Esophagus squamous epithelium (tissue), 5 donors: ENCODE data around the gene PAM. TPM values are rescaled to one million over a fixed set of nuclear protein-coding genes. Genes with fewer than 3 reads are reported as not detected.

Experiments used
- DNase-seq: peaks from one replicate; lab custom pipeline; 2025; lab: John Stamatoyannopoulos, UW
- H3K27ac ChIP-seq, 4 donors: fragments of 200-600 bp; sonication (generic); one replicate each; pipeline ENCODE4 v1.5.1; 2016 to 2019; ENCODE audit warnings: mild to moderate bottlenecking in 1 of 4
- H3K27me3 ChIP-seq, 4 donors: fragments of 200-600 bp; sonication (generic); 1 replicate in 3 of 4; 2 replicates in 1 of 4; pipeline versions ENCODE4 v1.5.1 to v1.6.0; 2017 to 2021; ENCODE audit warnings: antibody characterized with exemption in 1 of 4
- H3K36me3 ChIP-seq, 3 donors: fragments of 200-600 bp; sonication (generic); one replicate each; pipeline ENCODE4 v1.5.1; 2016 to 2019
- H3K4me1 ChIP-seq, 3 donors: fragments of 200-600 bp; sonication (generic); one replicate each; pipeline ENCODE4 v1.5.1; 2017 to 2019
- H3K4me3 ChIP-seq, 4 donors: fragments of 200-600 bp; sonication (generic); 1 replicate in 3 of 4; 2 replicates in 1 of 4; pipeline ENCODE4 v1.5.1; 2016 to 2019; ENCODE audit warnings: mild to moderate bottlenecking in 2 of 4, moderate library complexity in 1 of 4
- H3K9me3 ChIP-seq, 3 donors: fragments of 200-600 bp; sonication (generic); one replicate each; pipeline ENCODE4 v1.5.1; 2016 to 2019
- CTCF ChIP-seq, 6 experiments: fragments of 450-650 bp in 4 of 6; fragments of 200-600 bp in 2 of 6; sonication (generic) in 2 of 6; IDR thresholded peaks; one replicate each; pipeline ENCODE4 v1.5.1; 2016 to 2019; ENCODE audit warnings: antibody characterized with exemption in 6 of 6, mild to moderate bottlenecking in 4 of 6, moderate library complexity in 4 of 6
- POLR2A ChIP-seq, 4 donors: fragments of 450-650 bp; IDR thresholded peaks; one replicate each; pipeline ENCODE4 v1.6.1; 2017; ENCODE audit warnings: antibody characterized with exemption in 4 of 4, mild to moderate bottlenecking in 4 of 4, moderate library complexity in 3 of 4
- WGBS, 2 donors: methylation state at CpG; one replicate each; pipeline ENCODE4 v1.1.5; 2018; 5-methylcytosine and 5-hydroxymethylcytosine counted together
- intact Hi-C: fragments of 100-400 bp; cut with DNase I; formaldehyde crosslinking; loops from one replicate; pipeline ENCODE4 v1.15.0; 2022
- total RNA-seq, 4 donors: library from RNA; depleted of rRNA; stranded (reverse); fragments of >200 nt; gene quantifications; one replicate each; pipeline ENCODE4 v1.1.0, GENCODE V29; 2016
- donor health status: DM: yes; HTN: yes; CAD: no.

Gene PAM
- total RNA-seq, 4 donors from 2014 or later = 33.0 to 88.5 (median 53.8) TPM

- no peaks in the 10 kb centered on the region for H3K36me3 ChIP-seq
- no peak for DNase-seq
- H3K9me3 ChIP-seq = no peaks in the 10 kb centered on the region
- H3K4me3 ChIP-seq = no peak overlapping the region
- H3K27ac ChIP-seq = no peak overlapping the region
- peaks cover 0 to 34% (median 3%) of the 10 kb centered on the region in 3 donors for H3K4me1 ChIP-seq
- TF ChIP-seq CTCF (IDR thresholded peaks at IDR 0.05) = no peak
- no peak for TF ChIP-seq POLR2A (IDR thresholded peaks at IDR 0.05)
- intact Hi-C loops = no loop called here
- H3K27me3 ChIP-seq = no peaks in the 10 kb centered on the region
- WGBS, 2 donors = 24 to 70% methylated on average over 3 of the region's 3 CpGs
Measured at GRCh38 chr5:102794677-102795331, 39.7 kb downstream of the PAM start.

- intact Hi-C loops = no loop called here
- Histone ChIP-seq H3K36me3 (no peaks in the 10 kb centered on the region), H3K4me1 (peaks cover 0 to 34% (median 3%) of the 10 kb centered on the region in 3 donors), H3K27me3 (no peaks in the 10 kb centered on the region), H3K27ac (peak overlapping the region in 1 of 4 donors; percentile 5), H3K4me3 (peak overlapping the region in 1 of 4 donors; percentile 29), H3K9me3 (no peaks in the 10 kb centered on the region)
- no peak for DNase-seq
- WGBS, 2 donors = 59 to 68% methylated on average over 4 of the region's 4 CpGs
- TF ChIP-seq POLR2A (IDR thresholded peaks at IDR 0.05) (no peak), CTCF (IDR thresholded peaks at IDR 0.05) (no peak)
Measured at GRCh38 chr5:102795526-102795925, 40.4 kb downstream of the PAM start.

- Histone ChIP-seq H3K4me1 (peaks cover 0 to 34% (median 3%) of the 10 kb centered on the region in 3 donors), H3K9me3 (no peaks in the 10 kb centered on the region), H3K27me3 (no peaks in the 10 kb centered on the region), H3K36me3 (no peaks in the 10 kb centered on the region), H3K4me3 (no peak overlapping the region), H3K27ac (no peak overlapping the region)
- 88 to 95% methylated on average over 2 of the region's 2 CpGs for WGBS, 2 donors
- DNase-seq = no peak
- TF ChIP-seq CTCF (IDR thresholded peaks at IDR 0.05) (no peak), POLR2A (IDR thresholded peaks at IDR 0.05) (no peak)
- intact Hi-C loops = no loop called here
Measured at GRCh38 chr5:102796009-102796408, 40.9 kb downstream of the PAM start.

GRCh38 chr5:102796498-102796897 lies 41.4 kb downstream of the PAM start:
- H3K27me3 ChIP-seq = no peaks in the 10 kb centered on the region
- intact Hi-C loops = no loop called here
- DNase-seq = no peak
- peaks cover 0 to 34% (median 3%) of the 10 kb centered on the region in 3 donors for H3K4me1 ChIP-seq
- H3K4me3 ChIP-seq = no peak overlapping the region
- no peaks in the 10 kb centered on the region for H3K36me3 ChIP-seq
- 63 to 66% methylated on average over 2 of the region's 2 CpGs for WGBS, 2 donors
- TF ChIP-seq POLR2A (IDR thresholded peaks at IDR 0.05) = no peak
- no peak for TF ChIP-seq CTCF (IDR thresholded peaks at IDR 0.05)
- H3K9me3 ChIP-seq = no peaks in the 10 kb centered on the region
- no peak overlapping the region for H3K27ac ChIP-seq

- WGBS, 2 donors = 86 to 100% methylated on average over 1 of the region's 1 CpG
Measured at GRCh38 chr5:102797322-102797884, 42.3 kb downstream of the PAM start.

More at GRCh38 chr5:102797322-102797884, 42.3 kb downstream of the PAM start:
- peaks cover 0 to 34% (median 3%) of the 10 kb centered on the region in 3 donors for H3K4me1 ChIP-seq
- intact Hi-C loops = no loop called here
- H3K27me3 ChIP-seq = no peaks in the 10 kb centered on the region
- H3K4me3 ChIP-seq = no peak overlapping the region
- H3K27ac ChIP-seq = no peak overlapping the region
- no peaks in the 10 kb centered on the region for H3K36me3 ChIP-seq
- DNase-seq = no peak
- H3K9me3 ChIP-seq = no peaks in the 10 kb centered on the region
- TF ChIP-seq POLR2A (IDR thresholded peaks at IDR 0.05) (no peak), CTCF (IDR thresholded peaks at IDR 0.05) (no peak)
